GM23338 (cell line): ENCODE measurements around the gene PPM1L. TPM values are rescaled to one million over a fixed set of nuclear protein-coding genes. Genes with fewer than 3 reads are reported as not detected.

Experiments
- ATAC-seq: fragments of 200-7000 bp; cut with Tn5 transposase; 3 replicates; pipeline ENCODE4 v1.9.1; 2020
- DNase-seq: peaks from one replicate; pipeline ENCODE4 v3.0.0-alpha.2; 2015; ENCODE audit warnings: low spot score
- H2AFZ ChIP-seq: fragments of 200-600 bp; sonication (generic); 2 replicates; pipeline ENCODE4 v1.8.0; 2016; ENCODE audit warnings: antibody characterized with exemption, mild to moderate bottlenecking, moderate library complexity
- H3F3A ChIP-seq: fragments of 200-600 bp; sonication (generic); replicated peaks from 2 replicates; pipeline ENCODE4 v1.8.0; 2017; ENCODE audit warnings: antibody characterized with exemption, mixed run types, low read depth
- H3K27ac ChIP-seq: fragments of 200-600 bp; sonication (generic); 2 replicates; pipeline ENCODE4 v1.6.1; 2016; ENCODE audit warnings: low read depth
- H3K27me3 ChIP-seq: fragments of 200-600 bp; sonication (generic); 2 replicates; pipeline ENCODE4 v1.8.0; 2016; ENCODE audit warnings: mild to moderate bottlenecking, mixed run types, moderate library complexity; ENCODE audit not compliant: insufficient read depth
- H3K36me3 ChIP-seq: fragments of 200-600 bp; sonication (generic); 2 replicates; pipeline ENCODE4 v1.8.0; 2016; ENCODE audit warnings: mild to moderate bottlenecking; ENCODE audit not compliant: insufficient read depth
- H3K4me1 ChIP-seq: fragments of 200-600 bp; sonication (generic); 2 replicates; pipeline ENCODE4 v1.8.0; 2016; ENCODE audit warnings: mild to moderate bottlenecking, moderate library complexity; ENCODE audit not compliant: insufficient read depth
- H3K4me2 ChIP-seq: fragments of 200-600 bp; sonication (generic); 2 replicates; pipeline ENCODE4 v1.7.1; 2017; ENCODE audit warnings: mixed run types
- H3K4me3 ChIP-seq: fragments of 200-600 bp; sonication (generic); 2 replicates; pipeline ENCODE4 v1.6.1; 2016; ENCODE audit warnings: mixed run types
- H3K79me2 ChIP-seq: fragments of 200-600 bp; sonication (generic); replicated peaks from 2 replicates; pipeline ENCODE4 v1.8.0; 2017; ENCODE audit warnings: mild to moderate bottlenecking; ENCODE audit not compliant: insufficient read depth
- H3K9me2 ChIP-seq: fragments of 200-600 bp; sonication (generic); 2 replicates; pipeline ENCODE4 v1.8.0; 2017; ENCODE audit not compliant: insufficient read depth
- H4K20me1 ChIP-seq: fragments of 200-600 bp; sonication (generic); replicated peaks from 2 replicates; pipeline ENCODE4 v1.8.0; 2017; ENCODE audit warnings: mild to moderate bottlenecking; ENCODE audit not compliant: insufficient read depth
- H3K27ac Mint-ChIP-seq: 2 replicates; pipeline ENCODE4 v1.8.0; 2020; ENCODE audit warnings: inconsistent platforms, mild to moderate bottlenecking, moderate library complexity, mixed read lengths
- H3K27me3 Mint-ChIP-seq: 3 replicates; pipeline ENCODE4 v1.8.0; 2022; ENCODE audit warnings: low read depth, mild to moderate bottlenecking, moderate library complexity, mixed read lengths, inconsistent platforms; ENCODE audit not compliant: insufficient read depth, poor library complexity
- H3K36me3 Mint-ChIP-seq: 3 replicates; pipeline ENCODE4 v1.8.0; 2021; ENCODE audit warnings: low read depth, mild to moderate bottlenecking, inconsistent platforms, moderate library complexity, mixed read lengths
- H3K4me1 Mint-ChIP-seq: 3 replicates; pipeline ENCODE4 v1.8.0; 2020; ENCODE audit warnings: mild to moderate bottlenecking, inconsistent platforms, mixed read lengths
- H3K4me3 Mint-ChIP-seq: 3 replicates; pipeline ENCODE4 v1.8.0; 2021; ENCODE audit warnings: moderate library complexity, mild to moderate bottlenecking, inconsistent platforms, mixed read lengths
- H3K9me3 Mint-ChIP-seq: 3 replicates; pipeline ENCODE4 v1.8.0; 2020; ENCODE audit warnings: moderate library complexity, mild to moderate bottlenecking, inconsistent platforms, mixed read lengths
- EZH2 ChIP-seq: fragments of 200-600 bp; sonication (generic); IDR thresholded peaks from one replicate; pipeline ENCODE4 v1.8.0; 2017; ENCODE audit warnings: antibody characterized with exemption, mild to moderate bottlenecking, low read depth; ENCODE audit not compliant: unreplicated experiment
- EZH2phosphoT487 ChIP-seq: fragments of 200-600 bp; sonication (generic); IDR thresholded peaks from one replicate; pipeline ENCODE4 v1.8.1; 2018; ENCODE audit warnings: antibody characterized with exemption; ENCODE audit not compliant: unreplicated experiment
- JUNB ChIP-seq: IDR thresholded peaks from one replicate; pipeline ENCODE4 v1.6.1; 2016; ENCODE audit warnings: antibody characterized with exemption; ENCODE audit not compliant: unreplicated experiment
- NANOG ChIP-seq: IDR thresholded peaks from 2 replicates; pipeline ENCODE4 v1.6.1; 2016; ENCODE audit warnings: antibody characterized with exemption, borderline replicate concordance
- POLR2AphosphoS5 ChIP-seq: IDR thresholded peaks from 2 replicates; pipeline ENCODE4 v1.6.1; 2016; ENCODE audit warnings: antibody characterized with exemption, low read depth
- ZNF114 ChIP-seq: fragments of 250-450 bp; sonication (Bioruptor Pico); IDR thresholded peaks from 2 replicates; pipeline ENCODE4 v1.5.0; 2020; ENCODE audit warnings: mild to moderate bottlenecking, moderate library complexity
- ZNF331 ChIP-seq: fragments of 250-450 bp; sonication (Bioruptor Pico); IDR thresholded peaks from 2 replicates; pipeline ENCODE4 v1.5.0; 2020; ENCODE audit warnings: low read depth, mild to moderate bottlenecking, moderate library complexity
- polyA plus RNA-seq: library from polyadenylated mRNA; unstranded; fragments of >200 nt; fragmentation: Nextera tagmentation; extraction: Ambion mirVana; gene quantifications from 2 replicates; pipeline ENCODE4 v1.2.1, GENCODE V29; 2016
- total RNA-seq: library from RNA; depleted of rRNA; stranded (reverse); fragments of >200 nt; shearing (Covaris generic); gene quantifications from 2 replicates; pipeline ENCODE4 v1.2.3, GENCODE V29; 2014
- TF ChIP-seq, protein P1 (sequence below): fragments of 250-450 bp; sonication (Bioruptor Pico); IDR thresholded peaks from 2 replicates; pipeline ENCODE4 v1.5.0; 2020; ENCODE audit warnings: mild to moderate bottlenecking, moderate library complexity
- TF ChIP-seq, protein P2 (sequence below), 2 experiments: fragments of 200-600 bp in 1 of 2; sonication (generic) in 1 of 2; conservative IDR thresholded peaks; 2 replicates each; pipeline versions ENCODE4 v1.5.1 to v1.6.1; 2016 to 2017; ENCODE audit warnings: antibody characterized with exemption in 2 of 2, low read depth in 2 of 2, mild to moderate bottlenecking in 2 of 2, moderate library complexity in 1 of 2

The PPM1L gene
- total and polyA plus RNA-seq, 2 experiments from 2014 or later, result 3.9 to 26.4 TPM

DNA sequence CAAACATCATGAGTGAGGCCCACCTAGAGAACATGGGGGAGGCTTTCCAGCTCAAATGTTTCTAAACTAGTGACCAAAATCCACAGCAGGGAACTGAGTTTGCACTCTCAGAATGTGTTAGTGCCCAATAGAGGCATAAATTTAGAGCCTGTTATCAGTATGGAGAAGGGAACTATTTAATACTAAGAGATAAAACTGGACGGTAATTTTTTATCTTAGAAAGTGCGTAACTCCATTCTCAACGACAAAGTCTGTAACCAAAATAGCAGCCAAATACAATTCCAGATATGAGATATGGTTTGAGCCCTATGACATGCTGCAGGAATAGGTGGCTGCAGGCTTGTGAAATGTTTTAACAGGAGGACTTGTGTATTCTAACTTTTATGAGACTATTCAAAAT is 345.6 kb downstream of the PPM1L start (continued):
- TF ChIP-seq, protein P1, sequence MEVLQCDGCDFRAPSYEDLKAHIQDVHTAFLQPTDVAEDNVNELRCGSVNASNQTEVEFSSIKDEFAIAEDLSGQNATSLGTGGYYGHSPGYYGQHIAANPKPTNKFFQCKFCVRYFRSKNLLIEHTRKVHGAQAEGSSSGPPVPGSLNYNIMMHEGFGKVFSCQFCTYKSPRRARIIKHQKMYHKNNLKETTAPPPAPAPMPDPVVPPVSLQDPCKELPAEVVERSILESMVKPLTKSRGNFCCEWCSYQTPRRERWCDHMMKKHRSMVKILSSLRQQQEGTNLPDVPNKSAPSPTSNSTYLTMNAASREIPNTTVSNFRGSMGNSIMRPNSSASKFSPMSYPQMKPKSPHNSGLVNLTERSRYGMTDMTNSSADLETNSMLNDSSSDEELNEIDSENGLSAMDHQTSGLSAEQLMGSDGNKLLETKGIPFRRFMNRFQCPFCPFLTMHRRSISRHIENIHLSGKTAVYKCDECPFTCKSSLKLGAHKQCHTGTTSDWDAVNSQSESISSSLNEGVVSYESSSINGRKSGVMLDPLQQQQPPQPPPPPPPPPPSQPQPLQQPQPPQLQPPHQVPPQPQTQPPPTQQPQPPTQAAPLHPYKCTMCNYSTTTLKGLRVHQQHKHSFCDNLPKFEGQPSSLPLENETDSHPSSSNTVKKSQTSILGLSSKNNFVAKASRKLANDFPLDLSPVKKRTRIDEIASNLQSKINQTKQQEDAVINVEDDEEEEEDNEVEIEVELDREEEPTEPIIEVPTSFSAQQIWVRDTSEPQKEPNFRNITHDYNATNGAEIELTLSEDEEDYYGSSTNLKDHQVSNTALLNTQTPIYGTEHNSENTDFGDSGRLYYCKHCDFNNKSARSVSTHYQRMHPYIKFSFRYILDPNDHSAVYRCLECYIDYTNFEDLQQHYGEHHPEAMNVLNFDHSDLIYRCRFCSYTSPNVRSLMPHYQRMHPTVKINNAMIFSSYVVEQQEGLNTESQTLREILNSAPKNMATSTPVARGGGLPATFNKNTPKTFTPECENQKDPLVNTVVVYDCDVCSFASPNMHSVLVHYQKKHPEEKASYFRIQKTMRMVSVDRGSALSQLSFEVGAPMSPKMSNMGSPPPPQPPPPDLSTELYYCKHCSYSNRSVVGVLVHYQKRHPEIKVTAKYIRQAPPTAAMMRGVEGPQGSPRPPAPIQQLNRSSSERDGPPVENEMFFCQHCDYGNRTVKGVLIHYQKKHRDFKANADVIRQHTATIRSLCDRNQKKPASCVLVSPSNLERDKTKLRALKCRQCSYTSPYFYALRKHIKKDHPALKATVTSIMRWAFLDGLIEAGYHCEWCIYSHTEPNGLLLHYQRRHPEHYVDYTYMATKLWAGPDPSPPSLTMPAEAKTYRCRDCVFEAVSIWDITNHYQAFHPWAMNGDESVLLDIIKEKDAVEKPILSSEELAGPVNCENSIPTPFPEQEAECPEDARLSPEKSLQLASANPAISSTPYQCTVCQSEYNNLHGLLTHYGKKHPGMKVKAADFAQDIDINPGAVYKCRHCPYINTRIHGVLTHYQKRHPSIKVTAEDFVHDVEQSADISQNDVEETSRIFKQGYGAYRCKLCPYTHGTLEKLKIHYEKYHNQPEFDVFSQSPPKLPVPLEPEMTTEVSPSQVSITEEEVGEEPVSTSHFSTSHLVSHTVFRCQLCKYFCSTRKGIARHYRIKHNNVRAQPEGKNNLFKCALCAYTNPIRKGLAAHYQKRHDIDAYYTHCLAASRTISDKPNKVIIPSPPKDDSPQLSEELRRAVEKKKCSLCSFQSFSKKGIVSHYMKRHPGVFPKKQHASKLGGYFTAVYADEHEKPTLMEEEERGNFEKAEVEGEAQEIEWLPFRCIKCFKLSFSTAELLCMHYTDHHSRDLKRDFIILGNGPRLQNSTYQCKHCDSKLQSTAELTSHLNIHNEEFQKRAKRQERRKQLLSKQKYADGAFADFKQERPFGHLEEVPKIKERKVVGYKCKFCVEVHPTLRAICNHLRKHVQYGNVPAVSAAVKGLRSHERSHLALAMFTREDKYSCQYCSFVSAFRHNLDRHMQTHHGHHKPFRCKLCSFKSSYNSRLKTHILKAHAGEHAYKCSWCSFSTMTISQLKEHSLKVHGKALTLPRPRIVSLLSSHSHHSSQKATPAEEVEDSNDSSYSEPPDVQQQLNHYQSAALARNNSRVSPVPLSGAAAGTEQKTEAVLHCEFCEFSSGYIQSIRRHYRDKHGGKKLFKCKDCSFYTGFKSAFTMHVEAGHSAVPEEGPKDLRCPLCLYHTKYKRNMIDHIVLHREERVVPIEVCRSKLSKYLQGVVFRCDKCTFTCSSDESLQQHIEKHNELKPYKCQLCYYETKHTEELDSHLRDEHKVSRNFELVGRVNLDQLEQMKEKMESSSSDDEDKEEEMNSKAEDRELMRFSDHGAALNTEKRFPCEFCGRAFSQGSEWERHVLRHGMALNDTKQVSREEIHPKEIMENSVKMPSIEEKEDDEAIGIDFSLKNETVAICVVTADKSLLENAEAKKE, result no peak
- TF ChIP-seq, protein P2, sequence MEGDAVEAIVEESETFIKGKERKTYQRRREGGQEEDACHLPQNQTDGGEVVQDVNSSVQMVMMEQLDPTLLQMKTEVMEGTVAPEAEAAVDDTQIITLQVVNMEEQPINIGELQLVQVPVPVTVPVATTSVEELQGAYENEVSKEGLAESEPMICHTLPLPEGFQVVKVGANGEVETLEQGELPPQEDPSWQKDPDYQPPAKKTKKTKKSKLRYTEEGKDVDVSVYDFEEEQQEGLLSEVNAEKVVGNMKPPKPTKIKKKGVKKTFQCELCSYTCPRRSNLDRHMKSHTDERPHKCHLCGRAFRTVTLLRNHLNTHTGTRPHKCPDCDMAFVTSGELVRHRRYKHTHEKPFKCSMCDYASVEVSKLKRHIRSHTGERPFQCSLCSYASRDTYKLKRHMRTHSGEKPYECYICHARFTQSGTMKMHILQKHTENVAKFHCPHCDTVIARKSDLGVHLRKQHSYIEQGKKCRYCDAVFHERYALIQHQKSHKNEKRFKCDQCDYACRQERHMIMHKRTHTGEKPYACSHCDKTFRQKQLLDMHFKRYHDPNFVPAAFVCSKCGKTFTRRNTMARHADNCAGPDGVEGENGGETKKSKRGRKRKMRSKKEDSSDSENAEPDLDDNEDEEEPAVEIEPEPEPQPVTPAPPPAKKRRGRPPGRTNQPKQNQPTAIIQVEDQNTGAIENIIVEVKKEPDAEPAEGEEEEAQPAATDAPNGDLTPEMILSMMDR (conservative IDR thresholded peaks at IDR 0.05; ENCODE audit: low read depth in 2 of 2), result no peak
- no peak for TF ChIP-seq ZNF331 (CRISPR knock-in tag)

DNA sequence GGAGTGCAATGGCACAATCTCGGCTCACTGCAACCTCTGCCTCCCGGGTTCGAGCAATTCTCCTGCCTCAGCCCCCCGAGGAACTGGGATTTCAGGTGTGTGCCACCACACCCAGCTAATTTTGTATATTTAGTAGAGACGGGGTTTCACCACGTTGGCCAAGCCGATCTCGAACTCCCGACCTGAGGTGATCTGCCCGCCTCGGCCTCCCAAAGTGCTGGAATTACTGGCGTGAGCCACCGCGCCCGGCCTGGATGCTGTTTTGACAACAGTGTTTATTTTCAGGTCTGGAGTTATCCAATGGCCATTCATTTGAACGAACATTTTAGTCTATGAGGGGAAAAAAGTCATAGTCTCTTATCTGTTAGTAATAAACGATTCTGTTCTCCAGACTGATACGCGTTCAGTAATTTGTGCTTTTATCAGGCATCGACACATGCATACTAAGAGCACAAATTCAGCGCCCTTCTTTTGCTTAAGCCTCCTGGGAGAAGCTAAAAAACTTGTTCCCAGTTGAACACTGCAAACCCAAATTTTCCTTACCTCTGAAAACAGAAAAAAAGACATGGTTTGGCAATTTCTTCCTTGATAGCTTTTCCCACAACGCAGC is 347.9 kb downstream of the PPM1L start:
- Histone ChIP-seq H2AFZ (peak overlapping the region; percentile 99), H3K27ac (no peak overlapping the region)

More for the DNA sequence above, 347.9 kb downstream of the PPM1L start:
- no peaks in the 10 kb centered on the region for H4K20me1 ChIP-seq
- H3K79me2 ChIP-seq, result no peaks in the 10 kb centered on the region
- Mint-ChIP-seq H3K4me3 (peak overlapping the region; percentile 79), H3K27ac (no peak overlapping the region), H3K27me3 (peaks cover 20% of the 10 kb centered on the region), H3K9me3 (peaks cover 7% of the 10 kb centered on the region; the same call in 2 of the 3 replicates), H3K4me1 (peaks cover 5% of the 10 kb centered on the region), H3K36me3 (peaks cover 3% of the 10 kb centered on the region; the same call in 1 of the 3 replicates)
- H3K9me2 ChIP-seq, result no peaks in the 10 kb centered on the region
- DNase-seq, result no peak
- H3K4me2 ChIP-seq, result peak overlapping the region; percentile 76
- ATAC-seq, result no peak
- no peaks in the 10 kb centered on the region for H3K36me3 ChIP-seq
- H3K27me3 ChIP-seq, result peaks cover 29% of the 10 kb centered on the region
- peaks cover 6% of the 10 kb centered on the region; the same call in 1 of the 2 replicates for H3F3A ChIP-seq
- TF ChIP-seq NANOG, result no peak
- no peak for TF ChIP-seq EZH2
- TF ChIP-seq POLR2AphosphoS5, result no peak
- no peak for TF ChIP-seq JUNB
- TF ChIP-seq, protein P2 (conservative IDR thresholded peaks at IDR 0.05; ENCODE audit: low read depth in 2 of 2), result no peak
- no peak for TF ChIP-seq EZH2phosphoT487
- TF ChIP-seq ZNF114 (CRISPR knock-in tag), result no peak
- no peak for TF ChIP-seq ZNF331 (CRISPR knock-in tag)
- H3K4me3 ChIP-seq, result peak overlapping the region; percentile 62
- 0 out of 2 replicates have a peak, but pooled peaks cover 6% of the 10 kb centered on the region for H3K4me1 ChIP-seq
